GM21619 (cell line): ENCODE data around the gene STIP1.

Source experiments
- ATAC-seq: cut with Tn5 transposase; IDR thresholded peaks from one replicate; pipeline ENCODE4 v1.9.1; 2021; ENCODE audit not compliant: unreplicated experiment

The STIP1 gene

GRCh38 chr11:64249563-64250414 lies 63.8 kb downstream of the STIP1 start:
- ATAC-seq = no peak

GRCh38 chr11:64250415-64251015 lies 64.5 kb downstream of the STIP1 start:
- no peak for ATAC-seq

DNA sequence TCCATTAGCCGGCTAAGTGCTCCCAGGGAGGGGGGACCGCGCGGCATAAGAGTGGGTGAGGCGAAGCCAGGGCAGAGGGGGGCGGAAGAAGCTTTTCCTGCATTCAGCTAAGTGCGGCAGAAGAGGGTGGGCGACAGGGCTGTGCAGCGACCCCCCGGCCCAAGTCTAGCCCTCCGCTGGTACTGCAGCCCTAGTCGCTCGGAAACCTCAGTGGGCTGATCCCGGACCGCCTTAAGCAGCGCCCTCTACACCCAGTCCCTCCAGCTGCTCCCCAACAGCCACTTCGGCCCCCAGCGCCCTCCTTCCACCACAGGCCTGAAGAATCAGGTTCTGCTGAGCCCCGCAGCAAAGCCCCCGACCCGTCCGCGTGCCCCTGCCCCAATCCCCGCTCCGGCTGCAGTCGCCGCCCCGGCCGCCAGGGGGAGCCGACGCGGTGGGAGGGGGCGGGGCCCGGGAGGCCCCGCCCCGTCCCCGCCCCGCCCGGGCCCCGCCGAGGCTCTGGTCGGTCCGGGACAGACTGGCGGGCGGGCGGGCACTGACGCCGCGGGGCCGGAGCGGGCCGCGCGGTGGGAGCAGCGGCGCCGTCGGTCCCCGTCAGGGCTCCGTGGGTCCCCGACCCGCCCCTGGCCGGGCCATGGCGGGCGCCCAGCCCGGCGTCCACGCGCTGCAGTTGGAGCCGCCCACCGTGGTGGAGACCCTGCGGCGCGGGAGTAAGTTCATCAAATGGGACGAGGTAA lies 65.2 kb downstream of the STIP1 start, which contains the start of gene PLCB3:
PLCB3 (plus strand) TSS at position 515 of the 737 bp plus-strand sequence; CDS start at position 635, 120 bp downstream.
- peak; percentile 32 for ATAC-seq

DNA sequence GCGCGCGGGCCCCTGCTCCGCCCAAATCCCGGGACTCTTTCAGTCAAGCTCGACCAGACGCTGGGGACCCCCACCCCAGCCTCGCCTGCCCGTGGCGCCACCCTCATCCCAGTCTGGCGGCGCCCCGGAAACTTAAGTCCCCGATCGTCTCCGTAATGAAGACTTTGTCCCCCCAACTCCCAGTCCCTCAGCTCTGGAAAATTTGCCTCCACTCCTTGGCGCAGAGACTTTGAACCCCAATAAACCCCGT lies 65.7 kb downstream of the STIP1 start:
- ATAC-seq = no peak

DNA sequence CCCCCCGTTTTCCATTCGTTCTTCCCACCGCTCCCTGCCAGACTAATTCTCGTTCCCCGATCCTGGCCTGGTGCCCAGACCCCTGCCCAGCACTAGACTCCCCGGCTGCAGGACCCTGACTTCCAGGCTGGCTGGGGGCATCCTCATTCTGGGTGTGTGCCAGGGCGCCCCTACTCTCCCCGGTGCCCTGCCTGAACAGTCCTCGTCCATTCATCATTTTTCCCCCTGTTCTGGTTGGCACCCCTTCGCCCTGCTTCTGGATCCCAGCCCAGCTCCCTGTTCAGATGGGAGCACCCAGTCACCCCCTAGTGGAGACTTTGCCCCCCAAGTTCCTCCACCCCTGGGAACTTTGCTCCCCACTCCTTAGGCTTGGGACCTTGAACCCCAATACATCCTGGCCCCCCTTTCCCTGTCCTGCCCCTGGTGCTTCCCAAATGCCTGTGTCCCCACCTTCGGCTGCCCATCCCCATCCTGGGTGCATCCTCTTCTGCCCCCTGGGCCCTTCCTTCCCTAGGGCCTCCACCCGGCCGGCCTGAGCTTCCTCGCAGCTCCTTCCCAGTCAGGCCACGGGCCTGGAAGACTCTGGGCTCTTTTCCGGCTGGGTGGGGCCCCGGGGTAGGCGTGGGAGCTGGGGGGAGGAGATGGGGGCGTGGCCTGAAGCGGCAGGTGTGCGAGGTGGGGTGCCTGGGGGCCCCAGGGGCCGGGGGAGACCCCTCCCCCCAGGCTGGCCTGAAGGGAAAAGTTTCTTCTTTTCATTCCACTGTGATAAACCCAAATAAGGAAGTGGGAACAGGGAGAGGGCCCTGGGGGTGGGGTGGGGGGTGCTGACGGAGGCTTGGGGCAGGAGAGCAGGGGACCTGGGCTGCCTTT lies 66.3 kb downstream of the STIP1 start:
- ATAC-seq = no peak

DNA sequence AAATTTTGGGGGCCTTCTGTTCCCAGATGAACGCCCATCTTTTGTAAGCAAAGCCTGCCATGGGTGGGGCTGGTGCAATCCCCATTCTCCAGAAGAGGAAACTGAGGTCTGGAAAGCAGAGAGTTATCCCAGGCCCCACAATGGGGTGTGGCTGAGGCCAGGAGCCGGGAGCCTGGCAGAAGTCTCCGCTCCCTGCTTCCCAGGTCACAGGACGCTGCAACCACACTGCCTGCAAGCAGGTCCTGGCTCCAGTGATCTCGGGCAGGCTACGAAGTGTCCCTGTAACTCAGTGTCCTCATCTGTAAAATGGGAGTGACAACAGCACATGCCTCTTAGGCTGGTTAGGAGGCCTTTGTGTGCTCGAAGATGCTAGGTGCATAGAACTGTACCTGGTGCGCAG lies 67.1 kb downstream of the STIP1 start:
- ATAC-seq = no peak

GRCh38 chr11:64253481-64253880 lies 67.5 kb downstream of the STIP1 start:
- ATAC-seq = no peak
